PFSK-1 (cell line): ENCODE measurements around the gene RHOBTB3.

Source experiments
- FOXP2 ChIP-seq: optimal IDR thresholded peaks from 2 replicates; pipeline ENCODE3; 2011; ENCODE audit warnings: borderline replicate concordance, control low read depth, inconsistent platforms; ENCODE audit not compliant: insufficient read depth; ENCODE audit errors: extremely low read length, extremely low read depth
- POLR2AphosphoS5 ChIP-seq: IDR thresholded peaks from 2 replicates; pipeline ENCODE4 v1.6.1; 2012; ENCODE audit warnings: low read depth, mild to moderate bottlenecking, control low read depth, low read length, moderate library complexity
- REST ChIP-seq, 2 experiments: IDR thresholded peaks; 2 replicates each; pipeline versions ENCODE4 v1.6.1 to v1.8.0; 2011 to 2012; ENCODE audit warnings: low read depth in 2 of 2, low read length in 2 of 2, control low read depth in 1 of 2, inconsistent platforms in 1 of 2, mild to moderate bottlenecking in 1 of 2, moderate library complexity in 1 of 2; ENCODE audit not compliant: insufficient read depth in 1 of 2
- SIN3A ChIP-seq: IDR thresholded peaks from 2 replicates; pipeline ENCODE4 v1.6.1; 2012; ENCODE audit warnings: mild to moderate bottlenecking, low read length, moderate library complexity, borderline replicate concordance; ENCODE audit not compliant: insufficient read depth
- TAF1 ChIP-seq: IDR thresholded peaks from 2 replicates; pipeline ENCODE4 v1.6.1; 2012; ENCODE audit warnings: low read length, control low read depth, borderline replicate concordance; ENCODE audit not compliant: insufficient read depth

Gene RHOBTB3

GRCh38 chr5:95801532-95801931 lies 70.4 kb downstream of the RHOBTB3 start:
- TF ChIP-seq REST (IDR thresholded peaks at IDR 0.05; ENCODE audit: insufficient read depth in 1 of 2, low read depth in 2 of 2, low read length in 2 of 2) = no peak
- TF ChIP-seq POLR2AphosphoS5 = no peak
- TF ChIP-seq FOXP2 = no peak
- no peak for TF ChIP-seq TAF1
- TF ChIP-seq SIN3A = no peak

DNA sequence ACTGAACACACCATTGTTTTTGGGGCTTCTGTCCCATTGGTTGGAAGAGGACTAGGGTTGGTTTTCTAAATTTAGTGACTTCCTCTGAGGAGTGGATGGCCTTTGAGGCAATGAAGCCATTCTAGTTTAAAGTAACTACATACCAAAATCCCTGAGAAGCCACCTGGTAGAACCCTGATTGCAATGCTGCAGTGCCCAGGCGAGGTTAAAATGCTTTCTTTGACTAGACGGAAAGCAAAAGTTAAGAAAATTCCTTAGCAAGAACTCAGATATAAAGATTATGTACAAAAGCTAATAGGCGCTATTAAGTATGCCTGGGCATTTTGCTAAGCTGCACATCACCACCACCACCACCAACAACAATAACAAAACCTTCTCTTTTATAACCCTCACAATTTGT lies 70.8 kb downstream of the RHOBTB3 start:
- no peak for TF ChIP-seq TAF1
- TF ChIP-seq FOXP2 = no peak
- no peak for TF ChIP-seq POLR2AphosphoS5
- no peak for TF ChIP-seq REST (IDR thresholded peaks at IDR 0.05; ENCODE audit: insufficient read depth in 1 of 2, low read depth in 2 of 2, low read length in 2 of 2)
- no peak for TF ChIP-seq SIN3A

DNA sequence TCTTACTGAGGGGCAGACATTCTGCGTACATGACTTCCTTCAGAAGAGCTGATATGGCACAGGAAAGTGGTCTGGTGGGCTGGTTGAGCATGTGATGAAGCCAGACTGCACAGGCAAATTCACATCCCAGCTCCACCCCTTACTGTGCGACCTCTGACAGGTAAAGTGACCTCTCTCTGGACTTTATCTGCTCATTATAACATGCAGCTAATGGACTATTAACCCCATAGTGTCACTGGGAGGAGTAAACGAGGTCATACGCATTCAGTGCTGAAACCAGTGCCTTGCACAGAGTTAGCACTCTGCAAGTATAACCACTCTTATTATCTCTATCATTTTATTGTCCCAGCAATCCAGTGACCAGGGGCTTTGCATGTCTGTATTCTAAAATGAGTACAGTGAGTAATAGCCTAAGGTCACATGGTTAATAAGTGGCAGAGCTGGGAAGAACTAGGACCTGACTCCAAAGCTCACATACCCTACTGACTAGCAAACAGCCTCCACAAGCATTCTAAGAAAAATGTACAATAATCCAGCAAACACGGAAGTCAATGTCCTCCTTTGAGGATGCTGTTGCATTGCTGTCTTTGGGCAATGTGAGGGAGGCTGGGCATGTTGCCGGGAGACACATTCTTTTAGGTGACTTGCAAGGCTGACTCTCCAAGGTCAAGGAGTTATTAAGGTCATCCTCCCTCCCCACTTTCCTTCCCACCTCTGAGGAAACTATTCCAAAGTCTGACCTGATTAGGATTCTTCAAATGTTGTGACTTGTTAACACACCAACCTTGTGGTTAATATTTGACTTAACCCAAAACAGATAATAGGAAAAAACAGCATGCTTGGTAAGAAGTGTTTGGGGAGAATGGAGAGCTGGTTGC lies 72.4 kb downstream of the RHOBTB3 start:
- TF ChIP-seq SIN3A = no peak
- TF ChIP-seq REST (IDR thresholded peaks at IDR 0.05; ENCODE audit: insufficient read depth in 1 of 2, low read depth in 2 of 2, low read length in 2 of 2) = no peak
- TF ChIP-seq FOXP2 = no peak
- TF ChIP-seq TAF1 = no peak
- TF ChIP-seq POLR2AphosphoS5 = no peak

DNA sequence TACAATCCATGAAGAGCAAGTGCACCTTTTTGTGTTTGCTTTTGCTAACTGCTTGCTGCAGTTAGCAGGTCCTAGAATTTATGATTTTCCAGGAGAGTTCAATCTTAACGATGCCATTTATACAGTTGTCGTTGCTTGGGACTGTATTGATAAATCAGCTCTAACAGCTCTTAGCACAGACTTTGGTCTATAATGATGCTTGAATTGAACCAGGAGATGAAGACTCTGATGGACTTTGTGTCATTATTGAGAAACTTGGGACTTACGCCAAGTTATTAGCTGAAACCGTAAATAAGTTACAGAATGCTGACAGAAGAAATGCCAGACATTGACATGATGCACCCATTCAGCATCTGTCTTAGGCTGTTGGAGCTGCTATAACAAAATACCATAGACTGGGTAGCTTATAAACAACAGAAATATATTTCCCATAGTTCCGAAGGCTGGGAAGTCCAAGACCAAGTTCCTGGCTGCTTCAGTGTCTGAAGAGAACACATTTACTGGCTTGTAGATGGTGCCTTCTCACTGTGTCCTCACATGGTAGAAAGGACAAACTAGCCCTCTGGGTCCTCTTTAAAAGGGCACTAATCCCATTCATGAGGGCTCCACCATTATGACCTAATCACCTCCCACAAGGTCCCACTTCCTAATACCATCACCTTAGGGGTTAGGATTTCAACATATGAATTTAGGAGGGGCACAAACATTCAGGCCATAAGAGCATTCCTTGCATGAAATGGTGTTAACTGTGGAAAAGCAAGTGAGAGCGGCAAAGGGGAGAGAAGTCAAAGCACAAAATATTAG lies 73.8 kb downstream of the RHOBTB3 start:
- TF ChIP-seq SIN3A = no peak
- no peak for TF ChIP-seq POLR2AphosphoS5
- no peak for TF ChIP-seq REST (IDR thresholded peaks at IDR 0.05; ENCODE audit: insufficient read depth in 1 of 2, low read depth in 2 of 2, low read length in 2 of 2)
- no peak for TF ChIP-seq TAF1
- TF ChIP-seq FOXP2 = no peak
